Non-pigmented ciliary epithelial cell (primary cell): ENCODE results near the gene H1-8.

Source experiments
- DNase-seq: peaks from one replicate; pipeline ENCODE4 v3.0.0-alpha.2; 2010; ENCODE audit warnings: low read depth

H1-8 gene

GRCh38 chr3:129573493-129573892, 30.5 kb downstream of the H1-8 start:
- DNase-seq, result no peak

DNA sequence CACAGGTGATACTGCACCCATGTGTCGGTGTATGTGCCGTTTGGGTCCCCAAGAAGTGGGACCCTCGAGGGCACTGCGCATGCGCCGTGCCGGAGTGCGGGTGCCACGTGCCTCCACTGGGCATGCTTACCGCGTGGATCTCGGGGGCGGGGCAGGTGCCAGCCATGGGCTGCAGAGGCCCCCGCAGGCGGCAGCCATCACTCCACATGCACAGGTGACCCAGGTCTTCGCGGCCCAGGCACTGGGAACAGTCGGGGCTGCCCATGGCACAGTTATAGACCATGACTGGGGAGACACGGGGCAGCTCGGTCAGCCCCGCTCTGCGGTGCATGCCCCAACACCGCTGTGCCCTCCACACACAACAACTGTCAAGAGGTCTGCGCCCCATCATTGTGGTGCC, 31.2 kb downstream of the H1-8 start:
- no peak for DNase-seq

- DNase-seq, result no peak
These were observed 32.4 kb downstream of the H1-8 start for GRCh38 chr3:129575233-129575996.

- no peak for DNase-seq
These were observed 33.0 kb downstream of the H1-8 start for GRCh38 chr3:129575997-129576384.

GRCh38 chr3:129576514-129577352, 33.8 kb downstream of the H1-8 start:
- DNase-seq, result no peak

- DNase-seq, result no peak
These were observed 34.4 kb downstream of the H1-8 start for GRCh38 chr3:129577366-129577765.

DNA sequence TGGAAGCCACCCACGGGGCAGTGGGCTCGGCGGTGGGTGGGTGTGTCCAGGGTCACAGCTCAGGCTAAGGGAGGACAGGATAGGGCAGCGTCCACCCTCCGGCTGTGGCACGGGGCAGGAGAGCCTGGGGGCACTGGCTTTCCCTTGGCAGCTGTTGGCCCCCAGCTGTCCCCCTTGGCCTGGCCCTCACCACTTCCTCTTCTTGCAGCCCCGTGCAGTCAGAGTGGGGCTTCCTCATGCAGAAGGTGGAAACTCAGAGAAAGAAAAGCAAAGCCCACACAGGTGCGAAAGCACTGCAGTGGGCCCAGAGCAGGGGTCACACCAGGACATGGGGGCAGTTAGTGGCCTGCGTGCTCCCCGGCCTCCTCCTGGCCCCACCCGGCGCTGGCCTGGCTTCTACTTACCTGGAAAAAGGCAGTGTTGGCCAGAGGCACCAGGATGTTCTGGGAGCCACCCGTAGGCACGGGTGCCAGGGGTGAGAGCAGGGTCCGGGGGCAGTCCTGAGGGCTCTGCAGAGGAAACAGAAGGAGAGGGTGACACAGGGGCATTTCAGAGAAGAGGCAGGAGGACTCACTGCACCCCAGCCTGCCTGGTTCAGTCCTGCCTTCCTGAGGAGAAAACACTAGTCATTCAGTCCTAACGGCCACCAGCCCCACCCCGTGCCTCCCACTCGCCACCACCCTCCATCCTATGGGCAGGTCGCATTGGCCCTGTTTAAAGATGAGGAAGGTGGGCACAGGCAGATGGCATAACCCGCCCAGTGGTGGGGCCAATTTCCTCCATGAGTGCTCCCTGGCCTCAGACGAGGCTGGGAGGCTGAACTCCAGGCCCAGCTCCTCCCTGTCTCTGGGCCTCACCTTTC, 35.2 kb downstream of the H1-8 start:
- no peak for DNase-seq

DNA sequence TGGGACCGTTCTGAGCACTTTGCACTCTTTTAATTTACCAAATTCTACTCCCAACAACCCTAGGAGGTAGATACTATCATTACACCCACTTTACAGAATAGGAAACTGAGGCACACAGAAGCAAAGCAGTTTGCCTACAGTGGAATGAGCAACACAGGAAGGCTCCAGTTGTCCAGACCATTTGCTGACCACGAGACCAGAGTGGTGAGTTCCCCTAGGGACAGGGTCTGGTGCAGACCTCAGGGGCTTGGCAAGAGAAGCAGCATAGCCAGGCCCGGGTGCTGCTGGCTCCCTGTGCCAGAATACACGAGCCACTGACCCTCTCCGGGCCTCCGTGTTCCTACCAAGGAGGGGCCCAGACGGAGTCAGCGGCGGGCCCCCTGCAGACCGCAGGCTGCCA, 37.0 kb downstream of the H1-8 start:
- no peak for DNase-seq

GRCh38 chr3:129581623-129582022, 38.6 kb downstream of the H1-8 start:
- no peak for DNase-seq

DNA sequence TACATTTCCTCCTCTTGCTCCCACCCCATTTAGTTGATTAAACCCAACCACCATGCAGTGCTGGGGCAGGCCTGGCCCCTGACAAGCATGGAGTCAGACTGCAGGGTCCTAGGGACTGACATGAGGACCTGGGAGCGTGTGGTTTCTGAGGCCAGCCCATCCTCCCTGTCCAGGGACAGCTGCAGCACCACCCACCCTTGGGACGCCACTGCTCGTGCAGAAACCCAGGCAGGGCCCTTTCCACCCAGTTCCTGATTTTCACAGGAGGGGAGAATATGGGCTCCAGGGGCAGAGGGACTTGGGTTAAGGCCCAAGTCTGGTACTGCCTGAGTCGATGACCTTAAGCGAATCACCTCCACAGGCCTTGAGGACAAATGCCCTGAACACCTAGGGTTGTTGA, 39.8 kb downstream of the H1-8 start:
- no peak for DNase-seq

- no peak for DNase-seq
These were observed 40.3 kb downstream of the H1-8 start for GRCh38 chr3:129583289-129583688.

GRCh38 chr3:129584631-129585030, 41.7 kb downstream of the H1-8 start:
- no peak for DNase-seq

DNA sequence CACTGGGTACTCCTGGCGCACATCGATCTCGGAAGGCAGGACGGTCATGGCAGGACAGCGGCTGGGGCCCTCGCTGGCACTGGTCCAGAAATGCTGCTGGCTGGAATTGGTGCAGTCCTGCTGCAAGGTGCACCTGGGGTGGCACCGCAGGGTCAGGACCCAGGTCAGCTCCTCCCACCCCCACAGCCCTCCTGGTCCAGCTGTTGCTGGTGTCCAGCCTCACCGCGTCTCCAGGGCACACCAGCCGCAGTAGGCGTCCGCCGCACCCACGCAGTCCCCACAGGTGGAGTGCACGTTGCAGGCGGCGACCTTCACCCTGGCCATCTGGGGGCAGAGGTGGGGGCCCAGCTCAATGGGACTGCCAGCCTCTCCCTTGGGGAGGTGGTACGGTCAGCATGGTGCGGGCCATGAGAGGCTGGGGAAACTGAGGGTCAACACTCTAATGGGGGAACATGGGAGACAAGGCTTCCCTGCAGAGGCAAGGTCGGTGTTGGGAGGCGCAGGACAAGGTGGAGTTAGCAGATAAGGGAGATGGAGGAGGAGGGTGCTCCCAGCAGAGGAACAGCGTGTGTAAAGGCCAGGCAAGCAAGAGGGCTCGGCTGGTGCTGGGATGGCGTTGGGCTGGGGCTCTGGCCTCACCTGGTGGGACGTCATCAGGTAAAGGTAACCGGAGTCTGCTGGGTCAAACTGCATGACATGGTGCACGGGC, 43.1 kb downstream of the H1-8 start:
- DNase-seq, result no peak

GRCh38 chr3:129586746-129587430, 43.9 kb downstream of the H1-8 start:
- no peak for DNase-seq

DNA sequence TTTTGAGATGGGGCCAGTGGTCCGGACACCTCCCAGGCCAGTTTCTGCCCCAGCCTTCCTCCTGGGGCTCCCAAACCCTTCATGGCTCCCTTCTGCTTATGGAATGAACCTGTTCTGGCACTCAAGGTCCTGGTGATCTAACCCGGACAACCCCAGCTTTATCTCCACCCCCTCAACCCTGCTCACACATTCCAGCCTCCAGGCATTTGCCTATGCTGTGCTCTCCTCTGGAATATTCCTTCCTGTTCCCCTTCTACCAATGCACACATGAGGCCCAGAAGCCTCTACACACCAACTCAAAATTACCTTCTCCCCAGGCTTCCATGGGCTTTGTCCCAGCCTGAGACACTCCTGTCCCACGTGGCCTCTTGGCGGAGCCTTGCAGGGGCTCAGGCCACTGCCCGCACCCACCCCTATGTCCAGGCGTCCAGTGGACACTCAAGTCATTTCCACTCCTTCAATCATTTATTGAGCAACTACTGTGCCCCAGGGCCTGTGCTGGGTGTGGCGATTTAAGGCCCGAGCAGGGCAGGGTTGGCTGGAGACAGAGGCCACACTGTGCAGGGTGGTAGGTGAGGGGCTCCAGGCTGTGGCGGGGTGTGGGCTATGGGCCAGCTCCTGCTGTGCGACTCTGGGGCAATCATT, 44.7 kb downstream of the H1-8 start:
- no peak for DNase-seq

DNA sequence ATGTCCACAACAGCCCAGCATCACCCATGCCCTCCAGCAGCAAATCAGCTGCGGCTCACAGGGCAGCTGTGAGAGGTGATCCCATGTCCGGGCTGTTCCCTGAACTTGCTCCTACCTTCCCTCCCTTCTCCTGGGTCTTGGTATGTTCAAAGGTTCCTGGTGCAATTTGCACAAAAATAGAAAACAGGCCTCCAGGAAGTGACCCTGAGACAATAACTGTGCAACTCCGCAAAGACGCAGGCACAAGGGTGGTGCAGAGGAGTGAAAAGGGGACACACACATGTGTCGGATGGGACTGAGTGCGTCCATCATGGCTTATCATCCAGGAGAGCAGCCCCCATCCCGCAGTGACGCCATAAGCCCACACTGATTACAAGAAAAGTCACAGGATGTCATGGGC, 47.2 kb downstream of the H1-8 start:
- no peak for DNase-seq

DNA sequence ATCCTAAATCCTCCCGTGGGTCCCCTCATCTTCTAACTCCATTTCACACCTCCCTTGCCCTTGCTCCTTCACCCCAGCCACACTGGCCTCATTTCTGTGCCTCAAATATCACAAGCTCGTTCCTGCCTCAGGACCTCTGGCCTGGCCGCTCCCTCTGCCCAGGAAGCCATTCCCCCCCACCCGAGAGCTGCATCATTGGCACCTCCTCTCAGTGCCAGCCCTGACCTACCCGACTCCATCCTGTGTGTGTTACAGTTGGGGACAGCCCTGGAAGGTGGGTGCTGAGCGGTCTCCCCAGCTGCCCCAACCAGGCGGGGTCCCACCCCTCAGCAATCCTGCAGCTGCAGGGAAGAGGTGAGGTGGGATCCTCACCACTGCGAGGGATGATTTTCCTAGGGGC, 49.0 kb downstream of the H1-8 start:
- DNase-seq, result no peak

DNA sequence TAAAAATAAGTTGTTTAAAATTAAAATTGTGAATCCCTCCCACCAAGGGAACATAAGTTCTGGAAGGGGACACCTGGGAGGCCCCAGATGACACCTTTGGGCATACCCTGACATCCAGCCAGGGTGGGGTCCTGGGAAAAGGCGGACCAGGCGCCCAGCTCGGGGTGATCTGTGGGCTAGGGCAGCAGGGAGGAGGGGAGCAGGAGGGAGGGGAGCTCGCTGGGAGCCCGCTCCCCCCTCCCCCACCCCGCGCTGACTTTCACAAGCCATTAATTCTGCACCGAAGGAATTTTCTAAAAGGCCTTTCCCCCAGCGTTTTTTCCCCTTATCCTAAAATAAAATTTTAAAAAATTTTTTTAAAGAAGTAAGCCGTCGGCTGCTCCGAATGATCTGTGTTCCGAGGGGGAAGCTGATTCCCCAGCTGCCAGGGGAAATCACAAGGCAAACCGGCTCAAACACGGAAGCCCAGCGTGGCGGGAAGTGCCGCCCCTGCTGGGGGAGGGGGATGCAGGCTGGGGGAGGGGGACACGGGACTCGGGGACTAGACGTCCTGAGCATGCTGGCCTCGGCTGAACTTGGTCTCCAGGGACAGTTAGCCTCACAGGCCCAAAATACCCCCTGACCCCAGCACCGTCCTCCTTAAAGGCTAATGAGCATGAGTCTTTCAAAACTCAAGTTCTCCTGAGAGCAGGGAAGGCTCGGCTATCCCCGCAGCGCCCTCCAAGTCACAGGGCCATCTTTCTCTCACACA, 49.6 kb downstream of the H1-8 start:
- DNase-seq, result no peak

DNA sequence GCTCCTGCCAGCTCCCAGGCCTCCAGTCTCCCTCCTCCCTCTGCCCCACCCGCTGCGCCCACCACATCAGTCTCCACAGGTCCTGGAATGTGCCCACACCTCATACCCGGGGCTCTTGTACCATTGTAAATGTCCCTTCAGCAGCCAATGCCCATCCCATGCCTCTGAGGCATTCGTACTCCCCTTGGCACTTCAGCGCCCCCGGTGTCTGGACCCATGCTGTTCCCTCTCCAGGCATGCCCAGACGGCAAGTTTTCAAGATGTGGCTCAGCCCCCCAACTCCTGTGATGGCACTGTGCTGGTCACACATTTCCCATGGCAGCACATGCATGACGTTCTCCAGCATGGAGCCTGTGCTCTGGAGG, 50.2 kb downstream of the H1-8 start:
- no peak for DNase-seq
